ENCODE data around the gene MSI2. TPM values are rescaled to one million over a fixed set of nuclear protein-coding genes. Genes with fewer than 3 reads are reported as not detected.

The MSI2 gene
- polyA plus RNA-seq, 1 experiment = 9.2 TPM

- peaks cover 2% of the 10 kb centered on the region for H3K27me3 ChIP-seq (ENCODE audit: control insufficient read depth, insufficient read depth, low read length)
- POLR2A ChIA-PET = no interaction called here
- no peak for DNase-seq (ENCODE audit: low read depth)
- H3K36me3 ChIP-seq (ENCODE audit: control insufficient read depth, insufficient read depth, low read length) = no peaks in the 10 kb centered on the region
- H3K4me3 ChIP-seq (ENCODE audit: low read depth, low read length) = no peak overlapping the region
- no peak for TF ChIP-seq CTCF (IDR thresholded peaks at IDR 0.05; ENCODE audit: insufficient read depth, low read depth, low read length)
- CTCF ChIA-PET = no interaction called here
Measured at GRCh38 chr17:57245786-57246185, 10.5 kb upstream of the MSI2 start.

GRCh38 chr17:57246257-57246656 lies 10.1 kb upstream of the MSI2 start:
- ChIA-PET CTCF (no interaction called here), POLR2A (no interaction called here)
- no peak for DNase-seq (ENCODE audit: low read depth)
- H3K36me3 ChIP-seq (ENCODE audit: control insufficient read depth, insufficient read depth, low read length) = no peaks in the 10 kb centered on the region
- no peak for TF ChIP-seq CTCF (IDR thresholded peaks at IDR 0.05; ENCODE audit: insufficient read depth, low read depth, low read length)
- peaks cover 2% of the 10 kb centered on the region; the same call in 1 of the 2 replicates for H3K27me3 ChIP-seq (ENCODE audit: control insufficient read depth, insufficient read depth, low read length)
- H3K4me3 ChIP-seq (ENCODE audit: low read depth, low read length) = no peak overlapping the region

GRCh38 chr17:57247261-57247660 lies 9.1 kb upstream of the MSI2 start:
- H3K4me3 ChIP-seq (ENCODE audit: low read depth, low read length) = no peak overlapping the region
- H3K36me3 ChIP-seq (ENCODE audit: control insufficient read depth, insufficient read depth, low read length) = no peaks in the 10 kb centered on the region
- POLR2A ChIA-PET = no interaction called here
- peaks cover 2% of the 10 kb centered on the region; the same call in 1 of the 2 replicates for H3K27me3 ChIP-seq (ENCODE audit: control insufficient read depth, insufficient read depth, low read length)
- DNase-seq (ENCODE audit: low read depth) = no peak
- CTCF ChIA-PET = interaction anchor here (0.5 kb wide), 1 partner anchor 375 kb away, joined by 3 read pairs; no protein-coding TSS in a partner anchor
- no peak for TF ChIP-seq CTCF (IDR thresholded peaks at IDR 0.05; ENCODE audit: insufficient read depth, low read depth, low read length)

- no peak for TF ChIP-seq CTCF (IDR thresholded peaks at IDR 0.05; ENCODE audit: insufficient read depth, low read depth, low read length)
- no peak for DNase-seq (ENCODE audit: low read depth)
- peaks cover 2% of the 10 kb centered on the region; the same call in 1 of the 2 replicates for H3K27me3 ChIP-seq (ENCODE audit: control insufficient read depth, insufficient read depth, low read length)
- H3K36me3 ChIP-seq (ENCODE audit: control insufficient read depth, insufficient read depth, low read length) = no peaks in the 10 kb centered on the region
- ChIA-PET CTCF (interaction anchor here (0.6 to 1.2 kb wide), 3 partner anchors 202 to 500 kb away, joined by 4 to 5 read pairs (median 4); no protein-coding TSS in a partner anchor), POLR2A (no interaction called here)
- H3K4me3 ChIP-seq (ENCODE audit: low read depth, low read length) = no peak overlapping the region
Measured at GRCh38 chr17:57247913-57248312, 8.4 kb upstream of the MSI2 start.

- Histone ChIP-seq H3K4me3 (ENCODE audit: low read depth, low read length) (no peak overlapping the region), H3K27me3 (ENCODE audit: control insufficient read depth, insufficient read depth, low read length) (peaks cover 5% of the 10 kb centered on the region), H3K36me3 (ENCODE audit: control insufficient read depth, insufficient read depth, low read length) (no peaks in the 10 kb centered on the region)
- no peak for TF ChIP-seq CTCF (IDR thresholded peaks at IDR 0.05; ENCODE audit: insufficient read depth, low read depth, low read length)
- ChIA-PET CTCF (no interaction called here), POLR2A (no interaction called here)
- DNase-seq (ENCODE audit: low read depth) = no peak
Measured at GRCh38 chr17:57249520-57249919, 6.8 kb upstream of the MSI2 start.
